ENCODE data around the gene HCN2.
A peak's percentile ranks its signal among the peaks of the same experiment; 100 is the strongest.
"Not testable (repeated sequence)": the region's sequence is repeated elsewhere in the genome, so short reads cannot be mapped to it uniquely, and the experiment has no call there.

HCN2 gene

DNA sequence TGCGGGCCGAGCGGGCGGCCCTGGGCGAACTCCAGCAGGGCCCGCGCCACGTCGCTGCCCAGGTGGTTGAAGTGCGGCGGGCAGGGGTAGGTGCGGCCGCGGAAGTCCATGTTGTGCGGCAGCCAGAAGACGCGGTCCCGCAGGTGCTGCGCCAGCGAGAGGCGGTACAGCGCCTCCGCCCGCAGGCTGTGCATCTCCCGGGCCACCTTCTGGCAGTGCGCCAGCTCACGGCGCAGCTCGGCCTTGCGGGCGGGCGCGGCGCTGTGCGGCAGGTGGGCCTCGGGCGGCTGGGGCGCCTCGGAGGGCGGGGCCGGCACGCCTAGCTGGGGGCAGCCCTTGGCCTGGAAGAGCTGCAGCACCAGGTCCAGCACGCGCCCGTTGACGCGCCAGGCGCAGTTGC, 31.5 kb downstream of the HCN2 start:
- DNase-seq (ENCODE audit: low read depth) = not testable (repeated sequence)

DNA sequence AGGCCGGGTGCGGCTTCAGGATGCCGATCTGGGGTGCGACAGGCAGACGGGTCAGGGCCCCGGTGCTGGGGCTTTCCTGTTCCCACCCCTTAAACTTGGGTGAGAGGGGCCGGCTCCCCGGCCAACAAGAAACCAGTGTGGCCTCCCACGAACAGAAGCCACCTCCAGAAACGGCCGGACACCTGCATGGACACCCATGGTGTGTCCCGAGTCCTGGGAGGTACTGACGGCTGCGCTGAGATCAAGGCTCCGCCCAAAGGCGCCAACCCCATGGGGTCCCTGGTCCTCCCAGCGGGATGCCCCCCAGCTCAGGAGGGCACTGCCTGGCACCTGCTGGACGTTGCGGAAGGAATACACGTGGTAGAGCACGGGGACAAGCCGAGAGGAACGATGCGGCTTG, 32.1 kb downstream of the HCN2 start:
- DNase-seq (ENCODE audit: low read depth) = no peak

GRCh38 chr19:622666-623065, 33.0 kb downstream of the HCN2 start:
- no peak for DNase-seq (ENCODE audit: low read depth)

DNA sequence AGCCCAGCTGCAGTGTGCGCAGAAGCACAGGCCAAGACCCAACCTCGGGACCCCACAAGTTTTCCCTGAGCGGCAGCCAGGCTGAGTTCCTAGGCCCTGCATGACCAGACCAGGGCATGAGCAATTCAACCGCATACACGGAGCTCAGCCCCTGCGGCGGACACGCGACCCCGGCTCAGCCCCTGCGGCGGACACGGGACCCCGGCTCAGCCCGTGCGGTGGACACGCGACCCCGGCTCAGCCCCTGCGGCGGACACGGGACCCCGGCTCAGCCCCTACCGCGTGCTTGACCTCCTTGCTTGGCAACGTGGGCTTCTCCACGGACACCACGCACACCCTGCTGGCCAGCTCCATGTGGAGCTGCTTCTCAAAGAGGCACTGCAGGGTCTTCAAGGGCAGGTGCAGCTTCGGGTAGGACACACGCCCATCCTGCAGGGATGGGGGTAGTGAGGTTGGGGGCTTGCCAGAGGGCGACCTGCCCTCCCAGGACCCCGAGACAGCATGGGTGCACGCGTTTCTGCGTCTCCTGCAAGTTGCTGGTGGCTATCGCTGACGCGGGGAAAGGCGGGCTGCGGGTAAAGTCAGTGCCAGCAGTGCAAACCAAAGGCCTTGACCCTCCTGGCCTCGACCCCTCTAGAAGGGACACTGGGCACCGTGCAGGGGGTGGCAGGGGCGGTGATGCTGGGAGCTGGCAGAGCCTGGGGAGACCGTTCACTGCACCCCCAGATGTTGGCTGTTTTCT, 33.7 kb downstream of the HCN2 start:
- DNase-seq (ENCODE audit: low read depth) = no peak

GRCh38 chr19:623974-624373, 34.3 kb downstream of the HCN2 start:
- no peak for DNase-seq (ENCODE audit: low read depth)

DNA sequence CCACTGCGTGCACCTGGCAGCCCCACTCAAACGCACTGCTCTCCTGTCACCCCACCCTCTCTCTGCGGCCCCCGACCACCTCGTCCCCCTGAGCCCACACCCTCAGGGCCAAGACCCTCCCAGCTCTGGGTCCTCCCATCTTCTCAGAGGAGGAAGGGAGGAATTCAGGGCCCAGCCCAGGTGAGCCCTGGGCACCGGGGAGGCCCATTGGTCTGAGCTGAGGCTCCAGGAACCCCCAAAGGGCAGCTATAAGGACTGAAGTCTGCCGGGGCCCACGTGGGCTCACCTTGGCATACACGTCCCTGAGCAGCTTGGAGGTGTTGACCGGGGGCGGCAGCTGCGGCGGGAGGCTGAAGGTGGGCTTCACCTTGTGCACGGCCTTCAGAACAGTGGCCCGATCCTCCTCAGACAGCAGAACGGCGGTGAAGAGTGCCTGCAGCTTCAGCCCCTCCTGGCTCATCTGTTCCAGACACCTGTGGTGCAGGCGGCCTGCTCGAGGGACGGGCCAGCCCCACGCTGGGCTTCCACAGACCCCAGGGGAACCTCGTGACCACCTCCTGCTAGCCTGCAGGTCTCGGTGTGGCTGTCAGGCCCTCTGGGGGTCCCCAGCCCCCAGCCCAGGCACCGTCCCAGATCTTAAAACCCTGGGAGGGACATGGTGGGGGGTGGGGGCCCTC, 34.9 kb downstream of the HCN2 start:
- DNase-seq (ENCODE audit: low read depth) = no peak

DNA sequence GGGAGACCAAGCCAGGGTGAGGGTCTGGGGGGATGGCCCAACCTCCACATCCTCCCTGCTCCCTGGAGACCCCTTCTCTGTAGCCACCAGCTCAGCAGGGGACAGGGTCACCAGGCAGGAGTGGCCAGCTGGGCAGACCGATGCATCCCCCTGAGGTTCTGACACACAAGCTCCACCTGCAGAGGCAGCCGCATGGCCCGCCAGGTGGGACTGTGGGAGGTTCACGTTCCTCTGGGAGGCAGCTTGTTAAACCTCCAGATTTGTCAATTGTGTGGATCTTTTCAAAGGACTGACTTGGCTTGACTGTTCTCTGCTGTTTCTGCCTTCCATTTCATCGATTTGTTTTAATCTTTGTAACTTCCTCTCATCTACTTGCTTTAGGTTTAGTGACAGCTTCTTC, 35.6 kb downstream of the HCN2 start:
- DNase-seq (ENCODE audit: low read depth) = no peak

DNA sequence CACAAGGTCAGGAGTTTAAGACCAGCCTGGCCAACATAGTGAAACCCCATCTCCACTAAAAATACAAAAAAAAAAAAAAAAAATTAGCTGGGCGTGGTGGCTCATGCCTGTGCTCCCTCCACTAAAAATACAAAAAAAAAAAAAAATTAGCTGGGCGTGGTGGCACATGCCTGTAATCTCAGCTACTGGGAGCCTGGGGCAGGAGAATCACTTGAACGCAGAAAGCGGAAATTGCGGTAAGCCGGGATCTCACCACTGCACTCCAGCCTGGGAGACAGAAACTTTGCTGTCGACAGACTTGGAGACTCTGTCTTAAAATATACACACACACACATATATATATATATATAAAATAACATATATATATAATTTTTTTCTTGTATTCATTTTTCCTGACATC, 36.9 kb downstream of the HCN2 start:
- DNase-seq (ENCODE audit: low read depth) = not testable (repeated sequence)

DNA sequence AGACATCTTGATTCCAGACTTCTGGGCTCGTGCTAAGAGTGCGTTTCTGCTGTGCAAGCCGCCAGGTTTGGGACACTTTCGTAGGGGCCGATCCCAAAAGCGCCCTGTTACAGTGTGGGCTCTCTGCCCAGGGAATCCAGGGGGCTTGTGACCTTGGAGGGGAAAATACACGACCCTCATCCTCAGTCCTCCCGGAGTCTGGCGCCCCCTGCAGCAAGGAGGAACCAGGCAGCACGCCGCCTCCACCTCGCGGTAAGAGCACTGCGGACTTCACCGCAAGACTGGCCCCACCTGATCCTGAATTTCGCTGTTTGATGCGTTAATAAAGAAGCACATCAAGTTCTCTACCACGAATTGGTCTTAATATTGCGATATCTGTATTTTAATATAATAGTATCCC, 38.5 kb downstream of the HCN2 start:
- DNase-seq (ENCODE audit: low read depth) = no peak

- DNase-seq (ENCODE audit: low read depth) = not testable (repeated sequence)
Measured at GRCh38 chr19:629515-629914, 39.8 kb downstream of the HCN2 start.

- no peak for DNase-seq (ENCODE audit: low read depth)
Measured at GRCh38 chr19:629961-630714, 40.5 kb downstream of the HCN2 start.

DNA sequence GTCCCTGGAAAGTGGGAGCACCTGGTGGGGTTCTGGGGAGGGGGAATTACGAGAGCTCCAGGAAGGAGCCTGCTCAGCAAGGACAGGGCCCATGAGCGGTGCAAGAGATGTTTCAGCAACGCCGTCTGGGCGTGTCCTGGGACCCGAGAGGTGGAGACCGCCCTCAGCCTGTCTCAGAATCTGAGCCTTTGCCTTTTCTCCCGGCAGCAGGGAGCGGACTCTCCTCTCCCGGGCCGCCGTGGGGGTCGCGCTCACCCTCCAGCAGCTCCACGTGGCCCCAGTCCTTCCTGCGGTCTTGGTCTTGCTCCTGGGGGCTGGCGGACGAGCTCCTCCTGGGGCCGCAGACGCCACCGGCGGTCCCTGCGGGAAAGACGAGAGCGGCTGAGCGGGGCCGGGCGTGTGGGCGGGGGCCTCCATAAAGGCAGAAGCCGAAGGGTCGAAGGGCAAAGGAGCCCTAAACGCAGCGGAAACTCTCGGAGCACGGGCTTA, 42.9 kb downstream of the HCN2 start:
- peak; percentile 30 for DNase-seq (ENCODE audit: low read depth)

- DNase-seq (ENCODE audit: low read depth) = peak; percentile 86
Measured at GRCh38 chr19:633068-633785, 43.5 kb downstream of the HCN2 start, which contains the start of gene POLRMT. TSS of gene POLRMT (minus strand) at chr19:633537. CDS start at chr19:633512, 25 bp downstream.

- DNase-seq (ENCODE audit: low read depth) = peak; percentile 15
Measured at GRCh38 chr19:633786-634639, 44.3 kb downstream of the HCN2 start.

DNA sequence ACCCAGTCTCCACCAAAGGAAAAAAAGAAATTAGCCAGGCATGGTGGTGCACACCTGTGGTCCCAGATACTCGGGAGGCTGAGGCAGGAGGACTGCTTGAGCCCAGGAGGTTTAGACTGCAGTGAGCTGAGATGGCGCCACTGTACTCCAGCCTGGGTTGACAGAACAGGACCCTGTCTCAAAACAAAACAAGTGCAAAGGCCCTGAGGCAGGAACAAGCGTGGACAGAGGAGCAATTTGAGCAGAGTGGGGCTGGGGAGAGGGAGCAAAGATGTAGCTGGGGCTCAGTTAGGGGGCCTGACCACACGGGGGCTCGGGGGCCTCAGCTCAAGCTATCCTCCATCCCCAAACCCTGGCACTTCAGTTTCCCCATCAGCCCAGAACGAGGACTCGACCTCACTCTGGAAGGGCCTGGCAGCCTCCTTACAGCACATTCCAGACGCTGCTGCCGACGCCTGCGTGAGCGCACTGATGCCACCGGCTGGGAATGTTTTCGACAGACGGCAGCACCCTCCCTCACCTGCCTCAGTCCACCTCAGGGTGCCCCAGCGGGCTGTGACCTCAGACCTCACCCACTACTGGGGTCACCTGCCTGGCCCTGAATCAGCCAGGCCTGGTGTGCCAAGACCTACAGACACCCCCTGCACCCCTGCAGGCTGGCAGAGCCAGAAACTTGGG, 45.4 kb downstream of the HCN2 start:
- DNase-seq (ENCODE audit: low read depth) = no peak

DNA sequence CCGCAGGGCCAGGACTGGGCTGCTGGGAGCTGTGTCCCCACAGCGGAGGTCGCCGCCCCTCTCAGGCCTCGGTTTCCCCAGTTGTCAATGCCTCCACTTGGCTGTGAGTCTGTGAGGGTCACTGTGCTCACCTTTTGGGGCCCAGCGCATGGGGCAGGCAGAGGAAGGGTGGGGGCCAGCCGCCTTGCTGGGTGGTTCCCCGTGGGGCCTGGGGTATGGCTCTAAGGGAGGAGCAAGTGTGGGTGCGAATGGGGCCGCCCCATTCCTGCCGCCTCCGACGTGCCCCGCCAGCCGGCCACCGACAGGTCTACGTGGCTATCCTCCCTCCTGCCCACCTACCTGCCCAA, 49.2 kb downstream of the HCN2 start:
- no peak for DNase-seq (ENCODE audit: low read depth)

- peak; percentile 24 for DNase-seq (ENCODE audit: low read depth)
Measured at GRCh38 chr19:639253-640160, 49.8 kb downstream of the HCN2 start, which contains the start of gene FGF22. TSS of gene FGF22 (plus strand) at chr19:639879. CDS start at chr19:639926, 47 bp downstream.

- no peak for DNase-seq (ENCODE audit: low read depth)
Measured at GRCh38 chr19:640161-640558, 50.5 kb downstream of the HCN2 start.

DNA sequence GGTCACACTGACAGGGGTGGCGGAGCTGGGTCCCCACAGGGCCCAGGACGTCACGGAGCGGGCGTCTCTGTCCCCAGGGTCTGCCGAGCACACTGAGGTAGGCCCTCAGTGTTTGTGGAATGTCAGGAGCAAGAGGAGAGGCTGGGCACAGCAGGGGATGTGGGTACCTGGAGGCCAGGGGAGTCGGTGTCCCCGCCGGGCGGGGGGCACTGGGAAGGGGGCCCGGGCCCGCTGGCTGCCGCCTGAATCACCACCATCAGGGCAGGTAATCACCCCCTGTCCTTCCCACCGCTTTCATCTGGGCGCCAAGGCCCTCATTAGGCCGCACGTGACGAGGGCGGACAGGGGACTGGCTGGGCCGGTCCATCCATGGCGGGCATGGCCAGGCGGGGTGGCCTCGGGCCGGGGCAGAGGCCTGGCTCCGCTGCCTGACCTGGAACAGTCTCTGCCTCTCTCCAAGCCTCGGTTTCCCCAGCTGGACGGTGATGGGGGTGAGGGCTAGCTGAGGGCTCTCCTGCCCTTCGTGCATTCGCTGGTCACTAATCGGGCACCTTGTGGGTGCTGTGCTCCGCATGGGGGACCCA, 51.0 kb downstream of the HCN2 start:
- no peak for DNase-seq (ENCODE audit: low read depth)

Measured in HS-5 (cell line).